Breast epithelium (tissue), 3 donors: ENCODE results near the gene CPNE9.

Experiments
- CTCF ChIP-seq, 3 donors: fragments of 450-650 bp; IDR thresholded peaks; one replicate each; pipeline ENCODE4 v1.5.1; 2016 to 2017; ENCODE audit warnings: antibody characterized with exemption in 3 of 3, mild to moderate bottlenecking in 3 of 3, moderate library complexity in 3 of 3
- POLR2AphosphoS5 ChIP-seq, 3 donors: sonication (generic); formaldehyde crosslinking; IDR thresholded peaks; one replicate each; pipeline ENCODE4 v1.6.1; 2017; ENCODE audit warnings: antibody characterized with exemption in 3 of 3

- no peak for TF ChIP-seq POLR2AphosphoS5 (IDR thresholded peaks at IDR 0.05)
- TF ChIP-seq CTCF (IDR thresholded peaks at IDR 0.05), result no peak
Observed at GRCh38 chr3:9675736-9676290, 27.8 kb upstream of the CPNE9 start.
